ENCODE data around the gene CCDC154. TPM values are rescaled to one million over a fixed set of nuclear protein-coding genes. Genes with fewer than 3 reads are reported as not detected.

The CCDC154 gene
- total RNA-seq, 6 experiments from 2014 or later: 0.25 to 1.7 (median 0.79) TPM; not detected in 1

- Histone ChIP-seq H3K4me3 (no peak overlapping the region), H3K27ac (no peak overlapping the region), H3K9me3 (no peaks in the 10 kb centered on the region), H3K27me3 (no peaks in the 10 kb centered on the region), H3K36me3 (peaks cover 0 to 18% (median 0%) of the 10 kb centered on the region in 4 donors), H3K4me1 (no peaks in the 10 kb centered on the region)
- DNase-seq: peak in 1 of 3 donors; percentile 45
- no peak for ATAC-seq
- intact Hi-C loops (cut with DNase I): no loop called here
- TF ChIP-seq CTCF (IDR thresholded peaks at IDR 0.05): no peak
- TF ChIP-seq POLR2A (IDR thresholded peaks at IDR 0.05): no peak
- WGBS (ENCODE audit: insufficient coverage, low coverage, low lambda C conversion rate, missing lambda C conversion rate): 89% methylated on average over 13 of the region's 33 CpGs
These were observed 20.7 kb upstream of the CCDC154 start for GRCh38 chr16:1464894-1465566.

GRCh38 chr16:1464196-1464893 is 20.0 kb upstream of the CCDC154 start:
- H3K27me3 ChIP-seq: no peaks in the 10 kb centered on the region
- TF ChIP-seq CTCF (IDR thresholded peaks at IDR 0.05): no peak
- TF ChIP-seq POLR2A (IDR thresholded peaks at IDR 0.05): no peak
- H3K36me3 ChIP-seq: peaks cover 0 to 18% (median 0%) of the 10 kb centered on the region in 4 donors
- 90% methylated on average over 12 of the region's 41 CpGs for WGBS (ENCODE audit: insufficient coverage, low coverage, low lambda C conversion rate, missing lambda C conversion rate)
- no peaks in the 10 kb centered on the region for H3K4me1 ChIP-seq
- intact Hi-C loops (cut with DNase I): no loop called here
- no peaks in the 10 kb centered on the region for H3K9me3 ChIP-seq
- DNase-seq: peak in 1 of 3 donors; percentile 31
- no peak for ATAC-seq
- H3K4me3 ChIP-seq: no peak overlapping the region
- no peak overlapping the region for H3K27ac ChIP-seq

- ATAC-seq: peak in 1 of 4 donors; percentile 11
- no peaks in the 10 kb centered on the region for H3K27me3 ChIP-seq
- peak in 1 of 3 donors; percentile 43 for DNase-seq
- no peaks in the 10 kb centered on the region for H3K4me1 ChIP-seq
- TF ChIP-seq POLR2A (IDR thresholded peaks at IDR 0.05): no peak
- no peak for TF ChIP-seq CTCF (IDR thresholded peaks at IDR 0.05)
- no peak overlapping the region for H3K27ac ChIP-seq
- no peaks in the 10 kb centered on the region for H3K9me3 ChIP-seq
- H3K36me3 ChIP-seq: peaks cover 0 to 23% (median 0%) of the 10 kb centered on the region in 4 donors
- intact Hi-C loops (cut with DNase I): no loop called here
- H3K4me3 ChIP-seq: no peak overlapping the region
- WGBS (ENCODE audit: insufficient coverage, low coverage, low lambda C conversion rate, missing lambda C conversion rate): 100% methylated on average over 5 of the region's 24 CpGs
These were observed 16.8 kb upstream of the CCDC154 start for GRCh38 chr16:1461146-1461545.

GRCh38 chr16:1460602-1461138 is 16.3 kb upstream of the CCDC154 start:
- no peak for ATAC-seq
- TF ChIP-seq POLR2A (IDR thresholded peaks at IDR 0.05): no peak
- TF ChIP-seq CTCF (IDR thresholded peaks at IDR 0.05): no peak
- H3K27me3 ChIP-seq: no peaks in the 10 kb centered on the region
- DNase-seq: peak in 1 of 3 donors; percentile 40
- no peak overlapping the region for H3K4me3 ChIP-seq
- H3K27ac ChIP-seq: no peak overlapping the region
- no CpG with 5 or more reads among the region's 30 CpGs for WGBS (ENCODE audit: insufficient coverage, low coverage, low lambda C conversion rate, missing lambda C conversion rate)
- H3K36me3 ChIP-seq: peaks cover 0 to 27% (median 3%) of the 10 kb centered on the region in 4 donors
- intact Hi-C loops (cut with DNase I): no loop called here
- no peaks in the 10 kb centered on the region for H3K9me3 ChIP-seq
- no peaks in the 10 kb centered on the region for H3K4me1 ChIP-seq

All from right lobe of liver (tissue), 6 donors.